22Rv1 (cell line): ENCODE measurements around the gene CADM3.

Experiments
- H3K27ac ChIP-seq: fragments of 450-650 bp; 2 replicates; pipeline ENCODE4 v1.5.1; 2017
- ZFX ChIP-seq: fragments of 450-650 bp; IDR thresholded peaks from 2 replicates; pipeline ENCODE4 v1.6.1; 2017; ENCODE audit warnings: antibody characterized with exemption, borderline replicate concordance
- TF ChIP-seq, protein P1 (sequence below): fragments of 450-650 bp; IDR thresholded peaks from 2 replicates; pipeline ENCODE4 v1.5.1; 2017; ENCODE audit warnings: mild to moderate bottlenecking

Gene CADM3

DNA sequence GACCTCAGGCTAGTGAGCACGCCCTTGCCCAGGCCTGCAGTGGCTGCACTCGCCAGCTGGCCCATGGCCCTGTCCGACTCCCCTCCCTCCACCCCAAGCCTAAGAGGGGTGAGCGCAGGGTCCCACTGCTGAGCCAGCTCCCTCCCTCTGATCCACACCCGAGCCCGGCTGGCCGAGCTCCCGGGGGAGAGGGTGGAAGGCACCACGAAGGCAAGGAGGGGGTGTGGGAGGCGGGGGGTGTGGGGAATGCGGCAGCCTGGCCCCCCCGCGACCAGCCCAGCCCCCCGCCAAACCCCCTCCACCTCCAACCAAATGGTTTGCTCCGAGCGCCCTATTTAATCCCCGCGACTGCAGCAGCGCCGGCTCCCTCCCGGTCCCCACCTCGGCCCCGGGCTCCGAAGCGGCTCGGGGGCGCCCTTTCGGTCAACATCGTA, at the start of gene CADM3:
CADM3 (plus strand) TSS at position 362 of the 434 bp plus-strand sequence. CDS start 151 bp downstream, outside the sequence.
- H3K27ac ChIP-seq = no peak within 1 kb of the TSS
- TF ChIP-seq, protein P1, sequence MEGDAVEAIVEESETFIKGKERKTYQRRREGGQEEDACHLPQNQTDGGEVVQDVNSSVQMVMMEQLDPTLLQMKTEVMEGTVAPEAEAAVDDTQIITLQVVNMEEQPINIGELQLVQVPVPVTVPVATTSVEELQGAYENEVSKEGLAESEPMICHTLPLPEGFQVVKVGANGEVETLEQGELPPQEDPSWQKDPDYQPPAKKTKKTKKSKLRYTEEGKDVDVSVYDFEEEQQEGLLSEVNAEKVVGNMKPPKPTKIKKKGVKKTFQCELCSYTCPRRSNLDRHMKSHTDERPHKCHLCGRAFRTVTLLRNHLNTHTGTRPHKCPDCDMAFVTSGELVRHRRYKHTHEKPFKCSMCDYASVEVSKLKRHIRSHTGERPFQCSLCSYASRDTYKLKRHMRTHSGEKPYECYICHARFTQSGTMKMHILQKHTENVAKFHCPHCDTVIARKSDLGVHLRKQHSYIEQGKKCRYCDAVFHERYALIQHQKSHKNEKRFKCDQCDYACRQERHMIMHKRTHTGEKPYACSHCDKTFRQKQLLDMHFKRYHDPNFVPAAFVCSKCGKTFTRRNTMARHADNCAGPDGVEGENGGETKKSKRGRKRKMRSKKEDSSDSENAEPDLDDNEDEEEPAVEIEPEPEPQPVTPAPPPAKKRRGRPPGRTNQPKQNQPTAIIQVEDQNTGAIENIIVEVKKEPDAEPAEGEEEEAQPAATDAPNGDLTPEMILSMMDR = no peak
- no peak for TF ChIP-seq ZFX

GRCh38 chr1:159122005-159122621, 49.3 kb upstream of the CADM3 start:
- TF ChIP-seq, protein P1 = no peak
- TF ChIP-seq ZFX = no peak
- H3K27ac ChIP-seq = no peak overlapping the region

GRCh38 chr1:159123587-159123986, 47.8 kb upstream of the CADM3 start:
- TF ChIP-seq, protein P1 = no peak

GRCh38 chr1:159132271-159132881, 39.0 kb upstream of the CADM3 start:
- H3K27ac ChIP-seq = no peak overlapping the region
- TF ChIP-seq ZFX = no peak
- TF ChIP-seq, protein P1 = peak; percentile 97

More at GRCh38 chr1:159123587-159123986, 47.8 kb upstream of the CADM3 start:
- H3K27ac ChIP-seq = no peak overlapping the region

DNA sequence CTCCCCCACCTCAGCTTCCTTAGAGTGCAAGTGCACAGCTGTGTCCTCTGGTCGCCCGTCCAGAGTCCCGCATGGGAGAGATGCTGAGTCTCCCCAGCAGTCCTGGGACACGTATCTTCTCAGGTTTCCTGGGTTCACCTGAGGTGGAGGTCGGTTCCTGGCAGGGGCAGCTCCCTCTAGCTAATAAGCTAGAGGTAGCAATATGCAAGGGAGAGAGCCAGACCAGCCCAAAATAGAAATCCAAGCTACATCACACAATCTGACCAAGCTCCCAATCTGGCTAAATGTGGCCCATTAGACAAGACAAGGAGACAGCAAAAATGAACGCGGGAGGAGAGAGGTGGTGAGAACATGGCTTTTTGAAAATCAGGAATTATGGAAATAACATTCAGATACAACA, 30.9 kb upstream of the CADM3 start:
- no peak overlapping the region for H3K27ac ChIP-seq
- no peak for TF ChIP-seq ZFX
- TF ChIP-seq, protein P1 = no peak

GRCh38 chr1:159141584-159142390, 29.6 kb upstream of the CADM3 start:
- TF ChIP-seq ZFX = no peak
- TF ChIP-seq, protein P1 = no peak
- H3K27ac ChIP-seq = no peak overlapping the region

- TF ChIP-seq ZFX = no peak
- TF ChIP-seq, protein P1 = no peak
Observed at GRCh38 chr1:159142391-159142663, 29.1 kb upstream of the CADM3 start.

More at GRCh38 chr1:159142391-159142663, 29.1 kb upstream of the CADM3 start:
- H3K27ac ChIP-seq = no peak overlapping the region
